H7 (cell line): ENCODE results near the gene ARHGAP32. TPM values are rescaled to one million over a fixed set of nuclear protein-coding genes. Genes with fewer than 3 reads are reported as not detected.
A peak's percentile ranks its signal among the peaks of the same experiment; 100 is the strongest.

ENCODE experiments used
- DNase-seq: peaks from one replicate; pipeline ENCODE4 v3.0.0; 2012
- H3K27me3 ChIP-seq: 2 replicates; pipeline ENCODE4 v1.6.0; 2011; ENCODE audit warnings: mild to moderate bottlenecking, low read length; ENCODE audit not compliant: control insufficient read depth, insufficient read depth
- H3K36me3 ChIP-seq: replicated peaks from 2 replicates; pipeline ENCODE4 v1.5.1; 2011; ENCODE audit warnings: low read length; ENCODE audit not compliant: control insufficient read depth, insufficient read depth
- H3K4me3 ChIP-seq: 2 replicates; pipeline ENCODE4 v1.5.1; 2011; ENCODE audit warnings: low read depth, mild to moderate bottlenecking, control low read depth, low read length, moderate library complexity; ENCODE audit not compliant: insufficient read depth
- total RNA-seq: library from RNA; depleted of rRNA; stranded (reverse); fragments of >200 nt; shearing (Covaris generic); gene quantifications from 2 replicates; pipeline ENCODE4 v1.2.3, GENCODE V29; 2014

ARHGAP32 gene
- total RNA-seq, 1 experiment from 2014 or later = 15.6 TPM

GRCh38 chr11:128949791-128950454 is 242.2 kb downstream of the ARHGAP32 start:
- Histone ChIP-seq H3K27me3 (peaks cover 3% of the 10 kb centered on the region; the same call in 1 of the 2 replicates), H3K4me3 (no peak overlapping the region), H3K36me3 (no peaks in the 10 kb centered on the region)
- no peak for DNase-seq

- Histone ChIP-seq H3K27me3 (peaks cover 3% of the 10 kb centered on the region; the same call in 1 of the 2 replicates), H3K4me3 (no peak overlapping the region), H3K36me3 (no peaks in the 10 kb centered on the region)
- DNase-seq = peak; percentile 67
Observed at GRCh38 chr11:128948583-128948982, 243.5 kb downstream of the ARHGAP32 start.

GRCh38 chr11:128947773-128948172 is 244.4 kb downstream of the ARHGAP32 start:
- Histone ChIP-seq H3K4me3 (no peak overlapping the region), H3K36me3 (no peaks in the 10 kb centered on the region), H3K27me3 (peaks cover 3% of the 10 kb centered on the region; the same call in 1 of the 2 replicates)
- DNase-seq = no peak

GRCh38 chr11:128946648-128947047 is 245.5 kb downstream of the ARHGAP32 start:
- Histone ChIP-seq H3K36me3 (no peaks in the 10 kb centered on the region), H3K27me3 (no peaks in the 10 kb centered on the region; the same call in 1 of the 2 replicates), H3K4me3 (no peak overlapping the region)
- no peak for DNase-seq

GRCh38 chr11:128943428-128943976 is 248.6 kb downstream of the ARHGAP32 start:
- Histone ChIP-seq H3K27me3 (no peaks in the 10 kb centered on the region; the same call in 1 of the 2 replicates), H3K4me3 (no peak overlapping the region), H3K36me3 (no peaks in the 10 kb centered on the region)
- peak; percentile 45 for DNase-seq

- H3K4me3 ChIP-seq = no peak within 1 kb of the TSS
- H3K27me3 ChIP-seq = no peaks in the 10 kb centered on the region; the same call in 1 of the 2 replicates
- H3K36me3 ChIP-seq = no peaks in the 10 kb centered on the region
- peak; percentile 41 for DNase-seq
Observed at GRCh38 chr11:128942817-128943427, 249.2 kb downstream of the ARHGAP32 start, which contains the start of gene TP53AIP1. TP53AIP1 (minus strand) TSS chr11:128942871; CDS start chr11:128937818, 5,053 bp downstream.

- no peak for DNase-seq
- Histone ChIP-seq H3K36me3 (no peaks in the 10 kb centered on the region), H3K4me3 (no peak overlapping the region), H3K27me3 (no peaks in the 10 kb centered on the region; the same call in 1 of the 2 replicates)
Observed at GRCh38 chr11:128942272-128942612, 249.9 kb downstream of the ARHGAP32 start.

GRCh38 chr11:128941573-128942271 is 250.4 kb downstream of the ARHGAP32 start:
- Histone ChIP-seq H3K4me3 (no peak overlapping the region), H3K36me3 (no peaks in the 10 kb centered on the region), H3K27me3 (peaks cover 4% of the 10 kb centered on the region; the same call in 1 of the 2 replicates)
- peak; percentile 23 for DNase-seq

GRCh38 chr11:128941110-128941509 is 251.0 kb downstream of the ARHGAP32 start:
- no peaks in the 10 kb centered on the region for H3K36me3 ChIP-seq
- peaks cover 4% of the 10 kb centered on the region; the same call in 1 of the 2 replicates for H3K27me3 ChIP-seq
- DNase-seq = peak; percentile 32
- H3K4me3 ChIP-seq = no peak overlapping the region

- H3K27me3 ChIP-seq = peaks cover 4% of the 10 kb centered on the region; the same call in 1 of the 2 replicates
- no peak for DNase-seq
- no peak overlapping the region for H3K4me3 ChIP-seq
- H3K36me3 ChIP-seq = no peaks in the 10 kb centered on the region
Observed at GRCh38 chr11:128940603-128941002, 251.5 kb downstream of the ARHGAP32 start.

GRCh38 chr11:128940156-128940555 is 252.0 kb downstream of the ARHGAP32 start:
- Histone ChIP-seq H3K27me3 (peaks cover 4% of the 10 kb centered on the region; the same call in 1 of the 2 replicates), H3K36me3 (no peaks in the 10 kb centered on the region), H3K4me3 (no peak overlapping the region)
- peak; percentile 22 for DNase-seq

GRCh38 chr11:128939591-128939990 is 252.5 kb downstream of the ARHGAP32 start:
- Histone ChIP-seq H3K4me3 (no peak overlapping the region), H3K27me3 (peaks cover 6% of the 10 kb centered on the region; the same call in 1 of the 2 replicates), H3K36me3 (no peaks in the 10 kb centered on the region)
- DNase-seq = no peak

- Histone ChIP-seq H3K4me3 (no peak overlapping the region), H3K36me3 (no peaks in the 10 kb centered on the region), H3K27me3 (peaks cover 9% of the 10 kb centered on the region; the same call in 1 of the 2 replicates)
- DNase-seq = peak; percentile 58
Observed at GRCh38 chr11:128938156-128938885, 253.8 kb downstream of the ARHGAP32 start.

GRCh38 chr11:128937480-128937879 is 254.6 kb downstream of the ARHGAP32 start:
- DNase-seq = peak; percentile 58
- H3K4me3 ChIP-seq = no peak overlapping the region

More at GRCh38 chr11:128937480-128937879, 254.6 kb downstream of the ARHGAP32 start:
- no peaks in the 10 kb centered on the region for H3K36me3 ChIP-seq
- peaks cover 9% of the 10 kb centered on the region; the same call in 1 of the 2 replicates for H3K27me3 ChIP-seq
